Astrocyte (in vitro differentiated cells and primary cell): ENCODE data around the gene PRKD1. TPM values are rescaled to one million over a fixed set of nuclear protein-coding genes. Genes with fewer than 3 reads are reported as not detected.

ENCODE experiments used
- DNase-seq: peaks from one replicate; pipeline ENCODE4 v3.0.0-alpha.2; 2010; ENCODE audit warnings: low read depth
- FAIRE-seq: peaks from 2 replicates; lab custom pipeline; 2011; peaks lifted over from hg19 to GRCh38; lab: Jason Lieb, UNC
- H2AFZ ChIP-seq: 2 replicates; pipeline ENCODE4 v1.6.0; 2012; ENCODE audit warnings: low read depth, low read length, inconsistent platforms
- H3K27ac ChIP-seq: 2 replicates; pipeline ENCODE4 v1.5.1; 2011; ENCODE audit warnings: low read depth, low read length, inconsistent platforms
- H3K27me3 ChIP-seq: 2 replicates; pipeline ENCODE4 v1.6.0; 2011; ENCODE audit warnings: low read length, inconsistent platforms; ENCODE audit not compliant: insufficient read depth
- H3K36me3 ChIP-seq: 2 replicates; pipeline ENCODE4 v1.5.1; 2011; ENCODE audit warnings: low read length, inconsistent platforms; ENCODE audit not compliant: insufficient read depth
- H3K4me1 ChIP-seq: 2 replicates; pipeline ENCODE4 v1.5.1; 2011; ENCODE audit warnings: low read length, inconsistent platforms; ENCODE audit not compliant: insufficient read depth
- H3K4me2 ChIP-seq: 2 replicates; pipeline ENCODE4 v1.6.0; 2012; ENCODE audit warnings: low read length, inconsistent platforms
- H3K4me3 ChIP-seq: 2 replicates; pipeline ENCODE4 v1.5.1; 2011; ENCODE audit warnings: low read depth, mild to moderate bottlenecking, low read length, inconsistent platforms; ENCODE audit not compliant: insufficient read depth
- H3K79me2 ChIP-seq: 2 replicates; pipeline ENCODE4 v1.6.0; 2012; ENCODE audit warnings: mild to moderate bottlenecking, low read length, inconsistent platforms; ENCODE audit not compliant: insufficient read depth
- H3K9ac ChIP-seq: 2 replicates; pipeline ENCODE4 v1.6.0; 2012; ENCODE audit warnings: mild to moderate bottlenecking, low read length, inconsistent platforms
- H3K9me3 ChIP-seq: 2 replicates; pipeline ENCODE4 v1.5.1; 2012; ENCODE audit warnings: low read depth, mild to moderate bottlenecking, low read length, inconsistent platforms; ENCODE audit not compliant: insufficient read depth
- H4K20me1 ChIP-seq: 2 replicates; pipeline ENCODE4 v1.6.0; 2012; ENCODE audit warnings: low read length, inconsistent platforms; ENCODE audit not compliant: insufficient read depth
- H3K27ac Mint-ChIP-seq: one replicate; pipeline ENCODE4 v1.8.0; 2021; ENCODE audit warnings: mild to moderate bottlenecking, mixed read lengths; ENCODE audit not compliant: unreplicated experiment
- H3K27me3 Mint-ChIP-seq: one replicate; pipeline ENCODE4 v1.8.0; 2021; ENCODE audit warnings: low read depth, mixed read lengths; ENCODE audit not compliant: unreplicated experiment
- H3K36me3 Mint-ChIP-seq: one replicate; pipeline ENCODE4 v1.8.0; 2021; ENCODE audit warnings: low read depth, mixed read lengths; ENCODE audit not compliant: unreplicated experiment
- H3K4me1 Mint-ChIP-seq: one replicate; pipeline ENCODE4 v1.8.0; 2021; ENCODE audit warnings: low read depth, mixed read lengths; ENCODE audit not compliant: unreplicated experiment
- H3K4me3 Mint-ChIP-seq: one replicate; pipeline ENCODE4 v1.8.0; 2021; ENCODE audit warnings: mild to moderate bottlenecking, moderate library complexity, mixed read lengths; ENCODE audit not compliant: unreplicated experiment
- H3K9me3 Mint-ChIP-seq: one replicate; pipeline ENCODE4 v1.8.0; 2021; ENCODE audit warnings: mild to moderate bottlenecking, mixed read lengths; ENCODE audit not compliant: unreplicated experiment
- CTCF ChIP-seq: IDR thresholded peaks from 2 replicates; pipeline ENCODE4 v1.5.1; 2011; ENCODE audit warnings: low read depth, mild to moderate bottlenecking, inconsistent platforms, low read length, moderate library complexity; ENCODE audit not compliant: insufficient read depth
- EZH2 ChIP-seq: IDR thresholded peaks from 2 replicates; pipeline ENCODE4 v1.6.1; 2012; ENCODE audit warnings: mild to moderate bottlenecking, low read length, inconsistent platforms; ENCODE audit not compliant: insufficient read depth
- total RNA-seq: library from RNA; stranded (reverse); gene quantifications from 2 replicates; pipeline ENCODE4 v1.2.1, GENCODE V29; 2021

The PRKD1 gene
- total RNA-seq, 1 donor from 2014 or later = 5.9 TPM

- Histone ChIP-seq H3K27ac (no peak overlapping the region), H3K36me3 (no peaks in the 10 kb centered on the region), H3K4me2 (no peak overlapping the region), H4K20me1 (no peaks in the 10 kb centered on the region), H3K27me3 (no peaks in the 10 kb centered on the region), H3K4me1 (no peaks in the 10 kb centered on the region), H3K9ac (no peak overlapping the region), H3K9me3 (no peaks in the 10 kb centered on the region), H3K79me2 (no peaks in the 10 kb centered on the region), H2AFZ (no peak overlapping the region), H3K4me3 (no peak overlapping the region)
- no peak for FAIRE-seq
- H3K27me3 Mint-ChIP-seq = no peaks in the 10 kb centered on the region
- H3K27ac Mint-ChIP-seq = no peak overlapping the region
- no peaks in the 10 kb centered on the region for H3K9me3 Mint-ChIP-seq
- H3K4me3 Mint-ChIP-seq = no peak overlapping the region
- DNase-seq = no peak
- no peaks in the 10 kb centered on the region for H3K4me1 Mint-ChIP-seq
- no peaks in the 10 kb centered on the region for H3K36me3 Mint-ChIP-seq
- TF ChIP-seq EZH2 (no peak), CTCF (no peak)
These were observed 309.2 kb downstream of the PRKD1 start for GRCh38 chr14:29618323-29619067.

DNA sequence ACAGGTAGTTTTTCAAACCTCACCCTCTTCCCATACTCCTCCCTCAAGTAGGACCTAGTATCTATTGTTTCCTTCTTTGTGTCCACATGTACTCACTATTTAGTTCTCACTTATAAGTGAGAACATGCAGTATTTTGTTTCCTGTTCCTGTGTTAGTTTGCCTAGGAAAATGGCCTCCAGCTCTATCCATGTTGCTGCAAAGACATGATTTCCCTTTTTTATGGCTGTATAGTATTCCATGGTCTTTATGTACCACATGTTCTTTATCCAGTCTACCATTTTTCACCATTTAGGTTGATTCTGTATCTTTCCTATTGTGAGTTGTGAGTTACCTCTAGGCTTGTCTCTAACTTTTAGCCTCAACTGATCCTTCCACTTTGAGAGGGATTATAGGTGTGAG lies 310.7 kb downstream of the PRKD1 start:
- FAIRE-seq (no peak), DNase-seq (no peak)
- no peaks in the 10 kb centered on the region for H3K9me3 Mint-ChIP-seq
- no peaks in the 10 kb centered on the region for H3K27me3 Mint-ChIP-seq
- no peak overlapping the region for H3K27ac Mint-ChIP-seq
- no peaks in the 10 kb centered on the region for H3K36me3 Mint-ChIP-seq
- Histone ChIP-seq H3K4me1 (no peaks in the 10 kb centered on the region), H3K9me3 (no peaks in the 10 kb centered on the region), H3K4me3 (no peak overlapping the region), H3K27me3 (no peaks in the 10 kb centered on the region), H3K9ac (no peak overlapping the region), H3K4me2 (no peak overlapping the region), H2AFZ (no peak overlapping the region), H3K27ac (no peak overlapping the region), H3K79me2 (no peaks in the 10 kb centered on the region), H4K20me1 (no peaks in the 10 kb centered on the region), H3K36me3 (no peaks in the 10 kb centered on the region)
- no peak for TF ChIP-seq EZH2
- TF ChIP-seq CTCF = no peak
- no peak overlapping the region for H3K4me3 Mint-ChIP-seq
- H3K4me1 Mint-ChIP-seq = no peaks in the 10 kb centered on the region

- TF ChIP-seq CTCF = no peak
- no peak for TF ChIP-seq EZH2
- Histone ChIP-seq H3K4me3 (no peak overlapping the region), H3K4me1 (no peaks in the 10 kb centered on the region), H3K27me3 (no peaks in the 10 kb centered on the region), H3K9me3 (no peaks in the 10 kb centered on the region), H3K79me2 (no peaks in the 10 kb centered on the region), H3K4me2 (no peak overlapping the region), H4K20me1 (no peaks in the 10 kb centered on the region), H3K9ac (no peak overlapping the region), H3K27ac (no peak overlapping the region), H2AFZ (no peak overlapping the region), H3K36me3 (no peaks in the 10 kb centered on the region)
- Mint-ChIP-seq H3K36me3 (no peaks in the 10 kb centered on the region), H3K27ac (no peak overlapping the region), H3K9me3 (no peaks in the 10 kb centered on the region), H3K4me3 (no peak overlapping the region), H3K4me1 (no peaks in the 10 kb centered on the region), H3K27me3 (no peaks in the 10 kb centered on the region)
- DNase-seq (no peak), FAIRE-seq (no peak)
These were observed 318.8 kb downstream of the PRKD1 start for GRCh38 chr14:29608861-29609260.
